ENCODE results near the gene TNFRSF1A.

Gene TNFRSF1A

DNA sequence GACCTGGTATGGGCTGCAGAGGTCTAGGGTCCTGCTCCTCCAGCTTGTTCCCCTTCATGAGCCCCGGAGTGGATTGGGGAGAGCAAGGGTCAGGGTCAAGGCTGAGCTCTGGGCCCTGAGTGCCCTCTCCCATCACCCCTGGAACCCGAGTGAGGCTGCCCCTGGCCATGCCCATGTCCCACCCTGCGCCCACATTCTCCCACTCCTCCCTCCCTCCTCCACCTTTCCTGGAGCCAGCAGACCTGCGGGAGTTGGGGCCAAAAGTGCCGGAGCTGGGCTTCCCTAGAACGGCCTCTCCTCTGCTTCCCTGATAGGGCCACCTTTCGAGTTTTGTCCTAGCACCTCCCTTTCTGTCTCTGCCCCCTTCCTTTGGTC is 32.9 kb upstream of the TNFRSF1A start:
- H3K4me3 ChIP-seq (ENCODE audit: low read depth in 1 of 5, low read length in 5 of 5), result no peak overlapping the region
- H3K36me3 ChIP-seq (ENCODE audit: control insufficient read depth in 5 of 5, insufficient read depth in 5 of 5, low read length in 5 of 5), result no peaks in the 10 kb centered on the region
- H3K9ac ChIP-seq (ENCODE audit: low read length in 5 of 5), result no peak overlapping the region
- no peaks in the 10 kb centered on the region for H3K9me3 ChIP-seq (ENCODE audit: control insufficient read depth in 5 of 5, low read length in 5 of 5)
- H3K27me3 ChIP-seq (ENCODE audit: control insufficient read depth in 5 of 5, insufficient read depth in 4 of 5, low read length in 5 of 5), result no peaks in the 10 kb centered on the region
- H3K27ac ChIP-seq (ENCODE audit: low read depth, low read length), result no peak overlapping the region
- peaks cover 7 to 51% (median 35%) of the 10 kb centered on the region in 5 donors for H3K4me1 ChIP-seq (ENCODE audit: control insufficient read depth in 5 of 5, insufficient read depth in 5 of 5, low read length in 5 of 5)

DNA sequence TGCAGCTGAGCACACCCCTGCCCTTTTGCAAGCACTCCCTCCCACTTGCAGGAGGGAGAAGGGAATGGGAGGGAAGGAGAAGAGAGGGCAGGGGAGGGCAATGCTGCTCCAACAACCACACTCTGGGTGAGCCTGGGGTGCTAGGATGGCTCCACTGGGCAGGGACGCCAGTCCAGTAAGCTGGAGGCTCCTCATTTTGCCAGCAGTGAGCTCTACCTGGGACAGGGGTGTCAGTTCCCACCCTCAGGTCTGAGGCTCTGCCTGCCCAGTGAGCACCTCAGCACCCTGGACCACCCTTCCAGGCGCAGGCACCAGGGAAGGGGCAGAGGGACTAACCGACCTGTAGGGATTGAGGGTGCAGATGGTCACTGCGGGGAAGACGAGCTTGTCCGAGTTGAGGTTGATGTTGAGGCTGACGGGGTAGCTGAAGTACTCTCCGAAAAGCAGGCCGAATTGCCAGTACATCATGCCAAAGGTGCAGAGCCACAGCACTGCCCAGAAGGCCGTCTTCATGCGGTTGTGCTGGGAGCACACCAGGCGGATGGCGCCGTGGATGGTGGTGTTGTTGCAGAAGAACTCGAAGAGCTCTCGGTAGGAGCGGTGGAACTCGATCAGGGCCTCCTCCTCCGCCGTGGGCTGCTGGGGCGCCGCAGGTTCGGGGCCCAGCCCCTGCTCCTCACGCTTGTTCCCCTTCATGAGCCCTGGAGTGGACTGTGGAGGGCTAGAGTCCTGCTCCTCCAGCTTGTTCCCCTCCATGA is 32.3 kb upstream of the TNFRSF1A start:
- no peaks in the 10 kb centered on the region for H3K36me3 ChIP-seq (ENCODE audit: control insufficient read depth in 5 of 5, insufficient read depth in 5 of 5, low read length in 5 of 5)
- H3K4me3 ChIP-seq (ENCODE audit: low read depth in 1 of 5, low read length in 5 of 5), result no peak overlapping the region
- peaks cover 7 to 48% (median 35%) of the 10 kb centered on the region in 5 donors for H3K4me1 ChIP-seq (ENCODE audit: control insufficient read depth in 5 of 5, insufficient read depth in 5 of 5, low read length in 5 of 5)
- no peak overlapping the region for H3K9ac ChIP-seq (ENCODE audit: low read length in 5 of 5)
- H3K27me3 ChIP-seq (ENCODE audit: control insufficient read depth in 5 of 5, insufficient read depth in 4 of 5, low read length in 5 of 5), result no peaks in the 10 kb centered on the region
- no peak overlapping the region for H3K27ac ChIP-seq (ENCODE audit: low read depth, low read length)
- H3K9me3 ChIP-seq (ENCODE audit: control insufficient read depth in 5 of 5, low read length in 5 of 5), result no peaks in the 10 kb centered on the region

DNA sequence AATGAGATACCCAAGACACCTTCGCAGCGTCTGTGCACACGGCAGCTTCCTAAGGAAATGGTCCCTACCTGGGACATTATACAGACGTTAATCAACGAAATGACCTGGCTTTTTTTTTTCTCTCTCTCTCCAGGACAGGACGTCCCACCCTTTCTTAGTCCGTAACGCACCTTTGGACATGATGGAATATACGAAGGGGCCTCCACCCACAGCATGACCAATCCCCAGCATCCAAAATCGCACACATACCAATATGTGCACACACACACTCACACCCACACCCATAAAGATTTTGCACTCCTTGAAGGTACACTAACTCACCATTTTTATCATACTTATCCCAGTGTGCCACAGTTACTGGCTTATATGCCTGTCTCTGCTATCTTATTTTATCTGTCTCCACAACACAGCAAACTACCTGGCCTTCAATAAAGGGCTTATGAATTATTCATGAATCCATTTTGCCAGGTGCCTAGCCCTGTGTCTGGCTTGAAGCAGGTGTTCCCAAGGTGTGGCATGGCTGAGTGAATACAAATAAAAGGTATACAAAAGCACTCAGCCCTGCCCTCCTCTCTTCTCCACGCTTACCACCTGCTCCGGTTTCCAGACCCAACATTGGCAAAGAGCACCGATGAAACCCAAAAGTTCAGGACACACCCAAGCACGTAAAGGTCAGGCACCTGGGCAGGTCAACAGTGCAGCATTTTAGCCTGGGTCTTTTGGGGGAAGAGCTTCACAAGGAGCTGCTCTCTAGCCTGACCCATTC is 31.3 kb upstream of the TNFRSF1A start:
- Histone ChIP-seq H3K9ac (ENCODE audit: low read length in 5 of 5) (peak overlapping the region in 1 of 5 donors; percentile 10), H3K9me3 (ENCODE audit: control insufficient read depth in 5 of 5, low read length in 5 of 5) (no peaks in the 10 kb centered on the region), H3K4me1 (ENCODE audit: control insufficient read depth in 5 of 5, insufficient read depth in 5 of 5, low read length in 5 of 5) (peaks cover 7 to 46% (median 42%) of the 10 kb centered on the region in 5 donors), H3K36me3 (ENCODE audit: control insufficient read depth in 5 of 5, insufficient read depth in 5 of 5, low read length in 5 of 5) (no peaks in the 10 kb centered on the region), H3K4me3 (ENCODE audit: low read depth in 1 of 5, low read length in 5 of 5) (no peak overlapping the region), H3K27ac (ENCODE audit: low read depth, low read length) (no peak overlapping the region), H3K27me3 (ENCODE audit: control insufficient read depth in 5 of 5, insufficient read depth in 4 of 5, low read length in 5 of 5) (no peaks in the 10 kb centered on the region)

DNA sequence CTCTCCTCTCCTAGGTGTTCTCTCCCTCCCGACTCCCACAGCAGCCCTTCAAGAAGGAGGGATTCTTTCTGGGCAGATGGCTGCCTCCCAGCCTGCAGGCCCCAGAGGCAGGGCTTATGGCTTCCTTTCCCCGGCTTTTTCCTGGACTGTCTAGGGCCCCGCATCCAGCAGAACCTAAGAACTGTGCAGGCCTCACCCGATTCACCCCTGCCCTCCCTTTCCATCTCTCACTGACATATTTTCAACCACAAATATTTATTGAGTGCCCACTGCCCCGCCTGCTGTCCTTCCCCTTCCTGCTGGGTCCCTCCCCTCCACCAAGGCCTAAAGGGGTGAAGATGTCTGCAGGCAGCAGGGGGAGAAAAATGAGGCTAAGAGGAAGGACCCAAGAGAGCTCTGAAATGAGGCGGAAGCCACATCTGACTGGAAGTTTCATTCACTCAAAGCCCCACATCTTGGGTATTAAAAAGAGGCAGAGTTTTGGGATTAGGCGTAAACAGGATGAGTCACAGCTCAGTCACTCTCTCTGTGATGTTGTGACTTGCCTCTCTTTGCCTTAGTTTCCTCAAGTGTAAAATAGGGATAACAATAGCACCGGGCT is 30.6 kb upstream of the TNFRSF1A start:
- H3K36me3 ChIP-seq (ENCODE audit: control insufficient read depth in 5 of 5, insufficient read depth in 5 of 5, low read length in 5 of 5), result no peaks in the 10 kb centered on the region
- H3K4me3 ChIP-seq (ENCODE audit: low read depth in 1 of 5, low read length in 5 of 5), result peak overlapping the region in 1 of 5 donors; percentile 21
- H3K9me3 ChIP-seq (ENCODE audit: control insufficient read depth in 5 of 5, low read length in 5 of 5), result no peaks in the 10 kb centered on the region
- H3K9ac ChIP-seq (ENCODE audit: low read length in 5 of 5), result peak overlapping the region in 1 of 5 donors; percentile 10
- H3K27ac ChIP-seq (ENCODE audit: low read depth, low read length), result peak overlapping the region; percentile 46
- H3K27me3 ChIP-seq (ENCODE audit: control insufficient read depth in 5 of 5, insufficient read depth in 4 of 5, low read length in 5 of 5), result no peaks in the 10 kb centered on the region
- peaks cover 7 to 44% (median 42%) of the 10 kb centered on the region in 5 donors for H3K4me1 ChIP-seq (ENCODE audit: control insufficient read depth in 5 of 5, insufficient read depth in 5 of 5, low read length in 5 of 5)

DNA sequence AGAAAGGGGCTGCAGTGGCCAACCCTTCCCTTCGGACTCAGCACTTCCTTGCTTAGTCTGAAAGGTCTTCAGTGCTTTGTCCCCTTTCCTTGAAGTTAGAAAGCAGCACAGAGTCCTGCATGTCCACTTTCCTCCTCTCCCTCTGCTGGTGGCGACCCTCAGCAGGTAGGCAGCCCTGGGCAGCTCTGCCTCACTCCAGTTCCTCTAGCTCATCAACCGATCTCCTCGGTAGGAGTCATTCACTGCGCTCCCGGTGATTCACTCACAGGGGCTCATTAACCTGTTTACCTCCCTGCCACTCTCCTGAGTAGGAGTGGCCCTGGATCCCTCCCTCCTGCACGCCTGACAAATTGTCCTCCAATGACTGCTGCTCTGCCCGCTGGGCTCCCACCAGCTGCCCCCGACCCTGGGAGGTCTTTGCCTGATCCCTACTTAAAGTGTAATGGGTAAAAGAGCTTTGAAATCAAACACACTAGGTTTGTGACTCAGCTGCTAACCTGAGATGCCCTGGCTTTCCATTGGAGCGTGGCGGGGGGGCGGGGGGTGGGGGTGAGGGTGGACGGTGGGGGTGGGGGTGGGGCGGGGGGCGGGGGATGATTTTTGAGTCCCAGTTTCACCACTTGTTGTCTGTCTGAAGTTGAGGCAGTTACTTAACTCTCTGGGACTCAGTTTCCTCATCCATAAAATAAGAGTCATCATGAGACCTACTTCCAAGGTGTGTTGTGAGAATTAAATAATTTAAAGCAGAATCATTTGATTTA is 29.3 kb upstream of the TNFRSF1A start:
- no peaks in the 10 kb centered on the region for H3K9me3 ChIP-seq (ENCODE audit: control insufficient read depth in 5 of 5, low read length in 5 of 5)
- no peak overlapping the region for H3K9ac ChIP-seq (ENCODE audit: low read length in 5 of 5)
- no peak overlapping the region for H3K27ac ChIP-seq (ENCODE audit: low read depth, low read length)
- H3K36me3 ChIP-seq (ENCODE audit: control insufficient read depth in 5 of 5, insufficient read depth in 5 of 5, low read length in 5 of 5), result no peaks in the 10 kb centered on the region
- H3K27me3 ChIP-seq (ENCODE audit: control insufficient read depth in 5 of 5, insufficient read depth in 4 of 5, low read length in 5 of 5), result no peaks in the 10 kb centered on the region
- H3K4me1 ChIP-seq (ENCODE audit: control insufficient read depth in 5 of 5, insufficient read depth in 5 of 5, low read length in 5 of 5), result peaks cover 0 to 33% (median 28%) of the 10 kb centered on the region in 5 donors
- no peak overlapping the region for H3K4me3 ChIP-seq (ENCODE audit: low read depth in 1 of 5, low read length in 5 of 5)

DNA sequence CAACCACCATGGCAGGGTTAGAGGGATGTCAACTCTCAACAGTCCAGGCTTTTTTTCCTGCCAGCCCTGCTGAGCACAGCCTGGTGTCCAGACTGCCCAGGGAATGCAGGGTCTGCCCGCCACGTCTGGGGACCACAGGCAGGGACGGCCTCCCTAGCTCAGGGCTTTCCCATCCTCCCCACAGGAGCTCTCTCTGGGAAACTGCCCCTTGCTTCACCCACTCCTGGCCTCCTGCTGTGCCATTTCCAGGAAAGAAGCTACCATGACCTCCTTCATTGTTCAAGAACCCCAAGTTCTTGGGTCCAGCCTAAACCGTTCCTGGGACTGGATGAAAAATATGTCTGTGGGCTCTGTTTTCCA is 28.7 kb upstream of the TNFRSF1A start:
- H3K36me3 ChIP-seq (ENCODE audit: control insufficient read depth in 5 of 5, insufficient read depth in 5 of 5, low read length in 5 of 5), result no peaks in the 10 kb centered on the region
- H3K4me1 ChIP-seq (ENCODE audit: control insufficient read depth in 5 of 5, insufficient read depth in 5 of 5, low read length in 5 of 5), result peaks cover 0 to 29% (median 22%) of the 10 kb centered on the region in 5 donors
- no peak overlapping the region for H3K27ac ChIP-seq (ENCODE audit: low read depth, low read length)
- H3K27me3 ChIP-seq (ENCODE audit: control insufficient read depth in 5 of 5, insufficient read depth in 4 of 5, low read length in 5 of 5), result no peaks in the 10 kb centered on the region
- no peak overlapping the region for H3K9ac ChIP-seq (ENCODE audit: low read length in 5 of 5)
- H3K4me3 ChIP-seq (ENCODE audit: low read depth in 1 of 5, low read length in 5 of 5), result no peak overlapping the region
- H3K9me3 ChIP-seq (ENCODE audit: control insufficient read depth in 5 of 5, low read length in 5 of 5), result no peaks in the 10 kb centered on the region

DNA sequence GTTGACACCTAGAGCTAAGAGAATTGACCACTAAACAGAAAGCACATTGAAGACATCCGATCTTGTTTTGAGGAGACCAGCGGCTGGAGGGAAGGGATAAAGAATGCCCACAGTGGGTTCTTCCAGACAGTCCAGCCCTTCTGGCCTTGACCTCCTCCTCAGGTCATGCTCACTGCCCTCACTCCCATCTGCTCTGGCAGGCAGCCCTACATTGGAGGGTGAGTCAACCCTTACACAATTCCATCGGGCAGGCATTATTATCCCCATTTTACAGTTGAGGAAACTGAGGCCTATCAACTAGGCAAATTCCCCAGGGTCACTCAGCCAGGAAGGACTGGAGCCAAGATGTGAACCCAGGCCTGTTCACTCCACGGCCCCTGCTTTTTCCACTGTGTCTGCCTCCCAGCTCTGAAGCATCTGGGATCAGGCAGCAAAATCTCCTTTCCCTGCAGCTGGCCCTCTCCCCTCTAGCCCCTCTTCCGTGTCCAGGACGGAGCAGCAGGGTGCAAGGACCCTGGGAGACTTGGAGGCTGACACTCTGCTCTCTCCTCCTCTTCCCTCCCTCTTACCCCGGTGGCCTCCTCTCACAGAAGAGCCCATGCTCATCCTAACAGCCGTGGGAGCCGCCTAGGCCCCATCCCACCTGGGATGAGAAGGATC is 28.2 kb upstream of the TNFRSF1A start:
- Histone ChIP-seq H3K36me3 (ENCODE audit: control insufficient read depth in 5 of 5, insufficient read depth in 5 of 5, low read length in 5 of 5) (no peaks in the 10 kb centered on the region), H3K9me3 (ENCODE audit: control insufficient read depth in 5 of 5, low read length in 5 of 5) (no peaks in the 10 kb centered on the region), H3K27me3 (ENCODE audit: control insufficient read depth in 5 of 5, insufficient read depth in 4 of 5, low read length in 5 of 5) (no peaks in the 10 kb centered on the region), H3K4me1 (ENCODE audit: control insufficient read depth in 5 of 5, insufficient read depth in 5 of 5, low read length in 5 of 5) (peaks cover 0 to 29% (median 19%) of the 10 kb centered on the region in 5 donors), H3K4me3 (ENCODE audit: low read depth in 1 of 5, low read length in 5 of 5) (no peak overlapping the region), H3K27ac (ENCODE audit: low read depth, low read length) (no peak overlapping the region), H3K9ac (ENCODE audit: low read length in 5 of 5) (no peak overlapping the region)

DNA sequence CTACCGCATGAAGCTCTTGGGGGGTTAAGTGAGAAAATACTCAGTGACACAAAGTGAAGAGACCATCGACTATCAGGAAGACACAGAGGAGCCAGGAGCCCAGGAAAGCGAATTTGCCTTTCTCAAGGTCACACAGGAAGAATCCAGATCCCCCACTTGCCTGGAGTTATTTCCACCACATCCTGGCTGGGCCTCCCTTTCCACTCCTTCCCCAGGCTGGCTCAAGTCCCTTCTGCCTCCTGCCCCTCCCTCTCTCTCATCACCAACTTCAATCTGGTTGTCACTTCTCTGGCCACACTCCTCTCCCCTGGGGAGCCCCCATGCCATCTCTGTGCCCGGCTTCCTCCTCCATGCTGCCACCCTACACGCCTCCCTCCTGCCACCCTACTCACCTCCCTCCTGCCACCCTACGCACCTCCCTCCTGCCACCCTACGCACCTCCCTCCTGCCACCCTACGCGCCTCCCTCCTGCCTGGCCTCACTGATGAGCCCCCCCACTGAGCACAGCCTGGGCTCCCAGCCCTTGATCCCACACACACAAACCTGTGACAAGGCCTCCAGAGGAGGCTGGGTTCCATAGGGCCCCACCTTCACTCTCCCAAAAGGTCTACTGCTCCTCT is 27.1 kb upstream of the TNFRSF1A start:
- H3K9ac ChIP-seq (ENCODE audit: low read length in 5 of 5), result no peak overlapping the region
- no peaks in the 10 kb centered on the region for H3K36me3 ChIP-seq (ENCODE audit: control insufficient read depth in 5 of 5, insufficient read depth in 5 of 5, low read length in 5 of 5)
- H3K9me3 ChIP-seq (ENCODE audit: control insufficient read depth in 5 of 5, low read length in 5 of 5), result no peaks in the 10 kb centered on the region
- H3K27ac ChIP-seq (ENCODE audit: low read depth, low read length), result no peak overlapping the region
- H3K27me3 ChIP-seq (ENCODE audit: control insufficient read depth in 5 of 5, insufficient read depth in 4 of 5, low read length in 5 of 5), result no peaks in the 10 kb centered on the region
- H3K4me3 ChIP-seq (ENCODE audit: low read depth in 1 of 5, low read length in 5 of 5), result no peak overlapping the region
- H3K4me1 ChIP-seq (ENCODE audit: control insufficient read depth in 5 of 5, insufficient read depth in 5 of 5, low read length in 5 of 5), result peaks cover 0 to 31% (median 23%) of the 10 kb centered on the region in 5 donors
